Subcutaneous adipose tissue (tissue), 4 donors: ENCODE measurements around the gene CALN1. TPM values are rescaled to one million over a fixed set of nuclear protein-coding genes. Genes with fewer than 3 reads are reported as not detected.

Experiments used
- CTCF ChIP-seq: fragments of 450-650 bp; IDR thresholded peaks from one replicate; pipeline ENCODE4 v1.5.1; 2016; ENCODE audit warnings: low read depth, mild to moderate bottlenecking, control low read depth, antibody characterized with exemption, moderate library complexity
- total RNA-seq, 4 donors: library from RNA; depleted of rRNA; stranded (reverse); fragments of >200 nt; gene quantifications; one replicate each; pipeline ENCODE4 v1.1.0, GENCODE V29; 2016

The CALN1 gene
- total RNA-seq, 4 donors from 2014 or later: 0.19 to 0.68 (median 0.22) TPM; not detected in 1

GRCh38 chr7:72064916-72065315 lies 347.2 kb downstream of the CALN1 start:
- TF ChIP-seq CTCF: no peak

- TF ChIP-seq CTCF: no peak
Measured at GRCh38 chr7:72063330-72063729, 348.8 kb downstream of the CALN1 start.

GRCh38 chr7:72062666-72063065 lies 349.5 kb downstream of the CALN1 start:
- TF ChIP-seq CTCF: no peak

- TF ChIP-seq CTCF: no peak
Measured at GRCh38 chr7:72059925-72060324, 352.2 kb downstream of the CALN1 start.

- TF ChIP-seq CTCF: no peak
Measured at GRCh38 chr7:72058579-72058978, 353.6 kb downstream of the CALN1 start.

- no peak for TF ChIP-seq CTCF
Measured at GRCh38 chr7:72057796-72058195, 354.3 kb downstream of the CALN1 start.

- no peak for TF ChIP-seq CTCF
Measured at GRCh38 chr7:72057231-72057630, 354.9 kb downstream of the CALN1 start.

GRCh38 chr7:72055426-72055825 lies 356.7 kb downstream of the CALN1 start:
- TF ChIP-seq CTCF: no peak
